ENCODE results near the gene MTMR1.

- TF ChIP-seq FOXP2 (optimal IDR thresholded peaks at IDR 0.05; ENCODE audit: control extremely low read depth, extremely low read length, insufficient read depth) (no peak), POLR2AphosphoS5 (IDR thresholded peaks at IDR 0.05; ENCODE audit: borderline replicate concordance, low read depth, low read length) (no peak), EZH2 (IDR thresholded peaks at IDR 0.05) (no peak)
Observed at GRCh38 chrX:150813922-150814321, 120.7 kb downstream of the MTMR1 start.
